Panc1 (cell line): ENCODE measurements around the gene NUDT9. TPM values are rescaled to one million over a fixed set of nuclear protein-coding genes. Genes with fewer than 3 reads are reported as not detected.

Source experiments
- ATAC-seq: fragments of 200-7000 bp; cut with Tn5 transposase; 2 replicates; pipeline ENCODE4 v1.9.1; 2020; ENCODE audit warnings: mild to moderate bottlenecking, moderate library complexity
- BruUV-seq: library from RNA; stranded (reverse); fragments of 400-500 nt; replicated peaks from 2 replicates; lab custom pipeline; 2021; lab: Mats Ljungman, UMichigan
- CTCF ChIA-PET: fragments of 300-600 bp; sonication (Branson Sonifier 250); formaldehyde crosslinking; loops from one replicate; lab custom pipeline; 2022; ENCODE audit warnings: antibody characterized with exemption; lab: Charles Lee
- POLR2A ChIA-PET: fragments of 300-600 bp; sonication (Branson Sonifier 250); formaldehyde crosslinking; loops from one replicate; lab custom pipeline; 2022; ENCODE audit warnings: antibody characterized with exemption; lab: Charles Lee
- DNase-seq: peaks from one replicate; pipeline ENCODE4 v3.0.0-alpha.2; 2010; ENCODE audit warnings: low read depth, low spot score
- H3K27ac ChIP-seq: 2 replicates; pipeline ENCODE4 v1.5.1; 2011; ENCODE audit warnings: mild to moderate bottlenecking, low read length, inconsistent platforms
- H3K27me3 ChIP-seq: fragments of 200-500 bp; sonication (Bioruptor generic); 2 replicates; pipeline ENCODE4 v1.6.0; 2014; ENCODE audit warnings: low read length, inconsistent platforms; ENCODE audit not compliant: control insufficient read depth, insufficient read depth
- H3K36me3 ChIP-seq: fragments of 200-500 bp; sonication (Bioruptor generic); 2 replicates; pipeline ENCODE4 v1.5.1; 2014; ENCODE audit warnings: inconsistent platforms, mild to moderate bottlenecking, low read length, moderate library complexity; ENCODE audit not compliant: control insufficient read depth, insufficient read depth
- H3K4me1 ChIP-seq: 2 replicates; pipeline ENCODE4 v1.5.1; 2011; ENCODE audit warnings: inconsistent platforms, mild to moderate bottlenecking, low read length, moderate library complexity; ENCODE audit not compliant: control insufficient read depth, insufficient read depth
- H3K4me3 ChIP-seq, 2 experiments: 2 replicates each; pipeline ENCODE4 v1.5.1; 2011 to 2012; ENCODE audit warnings: low read depth in 2 of 2, low read length in 2 of 2, mild to moderate bottlenecking in 2 of 2, inconsistent platforms in 1 of 2, moderate library complexity in 1 of 2
- H3K9me3 ChIP-seq: fragments of 200-500 bp; sonication (Bioruptor generic); 2 replicates; pipeline ENCODE4 v1.5.1; 2014; ENCODE audit warnings: low read depth, mild to moderate bottlenecking, inconsistent platforms, low read length, moderate library complexity; ENCODE audit not compliant: control insufficient read depth, insufficient read depth
- POLR2AphosphoS5 ChIP-seq: IDR thresholded peaks from 2 replicates; pipeline ENCODE4 v1.6.1; 2012; ENCODE audit warnings: mild to moderate bottlenecking, low read depth, low read length, moderate library complexity
- SIN3A ChIP-seq: IDR thresholded peaks from 2 replicates; pipeline ENCODE4 v1.6.1; 2012; ENCODE audit warnings: low read depth, mild to moderate bottlenecking, low read length, moderate library complexity, borderline replicate concordance; ENCODE audit not compliant: insufficient read depth
- TCF7L2 ChIP-seq: IDR thresholded peaks from 2 replicates; pipeline ENCODE4 v1.6.1; 2011; ENCODE audit warnings: mild to moderate bottlenecking, low read depth, low read length, inconsistent platforms
- in situ Hi-C: cut with HindIII; loops from 2 replicates; pipeline ENCODE4 v1.10.0; 2016; ENCODE audit warnings: low sequenced_read_pairs, low pct_unique_long_range_greater_than_20kb
- intact Hi-C: fragments of 100-400 bp; cut with micrococcal nuclease; formaldehyde crosslinking; loops from one replicate; pipeline ENCODE4 v1.10.0; 2022; ENCODE audit not compliant: unreplicated experiment
- total RNA-seq: library from RNA; stranded (reverse); gene quantifications from one replicate; pipeline ENCODE4 v1.2.1, GENCODE V29; 2021; ENCODE audit not compliant: unreplicated experiment
- TF ChIP-seq, protein P1 (sequence below): fragments of 450-650 bp; IDR thresholded peaks from 2 replicates; pipeline ENCODE4 v1.5.1; 2017; ENCODE audit warnings: mild to moderate bottlenecking
- TF ChIP-seq, protein P2 (sequence below), 2 experiments: IDR thresholded peaks; 2 replicates each; pipeline ENCODE4 v1.6.1; 2011 to 2012; ENCODE audit warnings: low read depth in 2 of 2, control low read depth in 1 of 2, low read length in 1 of 2, mild to moderate bottlenecking in 1 of 2, moderate library complexity in 1 of 2; ENCODE audit not compliant: insufficient read depth in 1 of 2

NUDT9 gene
- total RNA-seq, 1 experiment from 2014 or later: 21.7 TPM

DNA sequence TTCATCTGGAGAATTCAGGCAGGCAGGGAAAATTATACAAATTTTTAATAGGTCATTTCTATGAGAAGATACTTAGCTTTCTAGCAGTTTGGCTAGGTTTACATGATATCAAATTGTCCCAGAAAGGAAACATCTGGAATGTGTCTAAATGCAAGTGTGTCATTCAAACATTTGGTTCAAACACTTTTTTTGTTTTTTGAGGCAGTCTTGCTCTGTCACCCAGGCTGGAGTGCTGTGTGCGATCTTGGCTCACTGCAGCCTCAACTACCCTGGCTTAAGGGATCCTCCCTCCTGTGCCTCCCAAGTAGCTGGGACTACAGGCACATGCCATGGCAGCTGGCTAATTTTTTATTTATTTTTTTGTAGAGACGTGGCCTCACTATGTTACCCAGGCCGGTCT lies 75.2 kb downstream of the NUDT9 start:
- POLR2A ChIA-PET: no interaction called here
- ATAC-seq: no peak

DNA sequence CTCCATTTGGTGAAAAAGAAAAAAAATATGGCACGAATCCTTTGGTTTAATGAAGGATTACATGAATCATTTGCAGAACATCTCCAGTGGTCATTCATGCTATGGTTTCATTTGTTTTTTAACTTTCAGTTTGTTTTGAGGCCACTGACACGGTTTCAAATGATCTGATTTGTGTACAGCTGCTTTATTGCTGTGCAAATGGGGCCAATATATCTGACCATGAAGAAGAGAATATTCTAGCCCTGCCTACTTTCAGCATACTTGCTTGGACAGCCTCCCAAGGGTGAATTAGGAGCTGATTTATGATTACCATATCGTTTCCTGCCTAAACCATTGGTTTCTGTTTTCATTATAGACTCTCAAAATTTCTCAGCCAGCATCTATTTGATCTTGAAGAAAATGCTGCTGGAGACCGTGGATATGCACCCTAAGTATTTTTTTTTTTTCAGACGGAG lies 76.1 kb downstream of the NUDT9 start:
- POLR2A ChIA-PET: interaction anchor here (0.7 kb wide), 1 partner anchor 282 kb away, joined by 4 read pairs; no protein-coding TSS in a partner anchor
- no peaks in the 10 kb centered on the region for H3K4me1 ChIP-seq
- H3K27ac ChIP-seq: no peak overlapping the region
- H3K4me3 ChIP-seq: no peak overlapping the region
- intact Hi-C loops: no loop called here
- DNase-seq (no peak), ATAC-seq (no peak)
- in situ Hi-C loops: no loop called here
- CTCF ChIA-PET: no interaction called here
- no peaks in the 10 kb centered on the region for H3K27me3 ChIP-seq
- no peaks in the 10 kb centered on the region for H3K9me3 ChIP-seq
- BruUV-seq: no TSS peak
- no peaks in the 10 kb centered on the region for H3K36me3 ChIP-seq
- no peak for TF ChIP-seq SIN3A
- TF ChIP-seq, protein P1, sequence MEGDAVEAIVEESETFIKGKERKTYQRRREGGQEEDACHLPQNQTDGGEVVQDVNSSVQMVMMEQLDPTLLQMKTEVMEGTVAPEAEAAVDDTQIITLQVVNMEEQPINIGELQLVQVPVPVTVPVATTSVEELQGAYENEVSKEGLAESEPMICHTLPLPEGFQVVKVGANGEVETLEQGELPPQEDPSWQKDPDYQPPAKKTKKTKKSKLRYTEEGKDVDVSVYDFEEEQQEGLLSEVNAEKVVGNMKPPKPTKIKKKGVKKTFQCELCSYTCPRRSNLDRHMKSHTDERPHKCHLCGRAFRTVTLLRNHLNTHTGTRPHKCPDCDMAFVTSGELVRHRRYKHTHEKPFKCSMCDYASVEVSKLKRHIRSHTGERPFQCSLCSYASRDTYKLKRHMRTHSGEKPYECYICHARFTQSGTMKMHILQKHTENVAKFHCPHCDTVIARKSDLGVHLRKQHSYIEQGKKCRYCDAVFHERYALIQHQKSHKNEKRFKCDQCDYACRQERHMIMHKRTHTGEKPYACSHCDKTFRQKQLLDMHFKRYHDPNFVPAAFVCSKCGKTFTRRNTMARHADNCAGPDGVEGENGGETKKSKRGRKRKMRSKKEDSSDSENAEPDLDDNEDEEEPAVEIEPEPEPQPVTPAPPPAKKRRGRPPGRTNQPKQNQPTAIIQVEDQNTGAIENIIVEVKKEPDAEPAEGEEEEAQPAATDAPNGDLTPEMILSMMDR: no peak
- no peak for TF ChIP-seq POLR2AphosphoS5
- no peak for TF ChIP-seq TCF7L2
- TF ChIP-seq, protein P2, sequence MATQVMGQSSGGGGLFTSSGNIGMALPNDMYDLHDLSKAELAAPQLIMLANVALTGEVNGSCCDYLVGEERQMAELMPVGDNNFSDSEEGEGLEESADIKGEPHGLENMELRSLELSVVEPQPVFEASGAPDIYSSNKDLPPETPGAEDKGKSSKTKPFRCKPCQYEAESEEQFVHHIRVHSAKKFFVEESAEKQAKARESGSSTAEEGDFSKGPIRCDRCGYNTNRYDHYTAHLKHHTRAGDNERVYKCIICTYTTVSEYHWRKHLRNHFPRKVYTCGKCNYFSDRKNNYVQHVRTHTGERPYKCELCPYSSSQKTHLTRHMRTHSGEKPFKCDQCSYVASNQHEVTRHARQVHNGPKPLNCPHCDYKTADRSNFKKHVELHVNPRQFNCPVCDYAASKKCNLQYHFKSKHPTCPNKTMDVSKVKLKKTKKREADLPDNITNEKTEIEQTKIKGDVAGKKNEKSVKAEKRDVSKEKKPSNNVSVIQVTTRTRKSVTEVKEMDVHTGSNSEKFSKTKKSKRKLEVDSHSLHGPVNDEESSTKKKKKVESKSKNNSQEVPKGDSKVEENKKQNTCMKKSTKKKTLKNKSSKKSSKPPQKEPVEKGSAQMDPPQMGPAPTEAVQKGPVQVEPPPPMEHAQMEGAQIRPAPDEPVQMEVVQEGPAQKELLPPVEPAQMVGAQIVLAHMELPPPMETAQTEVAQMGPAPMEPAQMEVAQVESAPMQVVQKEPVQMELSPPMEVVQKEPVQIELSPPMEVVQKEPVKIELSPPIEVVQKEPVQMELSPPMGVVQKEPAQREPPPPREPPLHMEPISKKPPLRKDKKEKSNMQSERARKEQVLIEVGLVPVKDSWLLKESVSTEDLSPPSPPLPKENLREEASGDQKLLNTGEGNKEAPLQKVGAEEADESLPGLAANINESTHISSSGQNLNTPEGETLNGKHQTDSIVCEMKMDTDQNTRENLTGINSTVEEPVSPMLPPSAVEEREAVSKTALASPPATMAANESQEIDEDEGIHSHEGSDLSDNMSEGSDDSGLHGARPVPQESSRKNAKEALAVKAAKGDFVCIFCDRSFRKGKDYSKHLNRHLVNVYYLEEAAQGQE (IDR thresholded peaks at IDR 0.05; ENCODE audit: insufficient read depth in 1 of 2, low read depth in 2 of 2, low read length in 1 of 2): no peak

More for the DNA sequence above, 75.2 kb downstream of the NUDT9 start:
- no peak for DNase-seq
- Histone ChIP-seq H3K4me1 (no peaks in the 10 kb centered on the region), H3K27ac (no peak overlapping the region), H3K4me3 (no peak overlapping the region), H3K9me3 (no peaks in the 10 kb centered on the region), H3K36me3 (no peaks in the 10 kb centered on the region), H3K27me3 (no peaks in the 10 kb centered on the region)
- CTCF ChIA-PET: no interaction called here
- intact Hi-C loops: no loop called here
- TF ChIP-seq POLR2AphosphoS5: no peak
- no peak for TF ChIP-seq SIN3A
- TF ChIP-seq, protein P2 (IDR thresholded peaks at IDR 0.05; ENCODE audit: insufficient read depth in 1 of 2, low read depth in 2 of 2, low read length in 1 of 2): no peak
- TF ChIP-seq, protein P1: no peak
- TF ChIP-seq TCF7L2: no peak
- BruUV-seq: no TSS peak
- in situ Hi-C loops: no loop called here
